Erythroblast (primary cell): ENCODE data around the gene ACOX2.

Source experiments
- DNase-seq, 2 experiments: peaks; one replicate each; lab custom pipeline; 2025; lab: John Stamatoyannopoulos, UW
- GATA1 ChIP-seq: IDR thresholded peaks from 2 replicates; pipeline ENCODE4 v1.6.1; 2011; ENCODE audit warnings: low read depth, mild to moderate bottlenecking, control low read depth, low read length, moderate library complexity
- POLR2A ChIP-seq: IDR thresholded peaks from 2 replicates; pipeline ENCODE4 v1.6.1; 2011; ENCODE audit warnings: mild to moderate bottlenecking, low read length

The ACOX2 gene

DNA sequence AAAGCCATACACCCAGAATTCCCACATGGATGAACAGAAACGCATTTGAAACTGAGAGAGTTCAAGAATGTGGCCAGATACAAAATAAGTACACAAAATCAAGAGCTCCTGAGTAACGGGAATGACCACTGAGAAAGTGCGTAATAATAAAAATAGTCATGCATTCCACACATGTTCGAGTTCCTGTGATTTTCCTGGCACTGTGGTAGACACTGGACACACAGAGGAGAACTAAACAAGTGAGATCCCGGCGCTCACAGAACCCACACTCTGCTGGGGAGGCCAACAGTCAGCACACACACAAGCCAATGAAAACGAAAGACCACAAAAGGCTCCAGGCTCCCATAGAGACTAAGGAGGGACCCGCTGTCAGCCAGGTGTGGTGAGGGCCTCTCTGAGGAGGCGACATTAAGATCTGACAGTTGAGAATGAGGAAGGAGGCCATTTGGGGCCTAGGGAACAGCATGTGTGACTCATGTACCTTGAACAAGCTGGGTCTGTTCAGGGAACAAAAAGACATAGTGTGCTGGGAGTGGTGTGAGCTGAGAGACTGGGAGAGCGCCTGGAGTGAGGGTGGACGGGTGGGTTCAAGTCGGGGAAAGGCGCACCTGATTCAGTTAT, 35.1 kb upstream of the ACOX2 start:
- no peak for DNase-seq
- TF ChIP-seq POLR2A, result no peak
- no peak for TF ChIP-seq GATA1

DNA sequence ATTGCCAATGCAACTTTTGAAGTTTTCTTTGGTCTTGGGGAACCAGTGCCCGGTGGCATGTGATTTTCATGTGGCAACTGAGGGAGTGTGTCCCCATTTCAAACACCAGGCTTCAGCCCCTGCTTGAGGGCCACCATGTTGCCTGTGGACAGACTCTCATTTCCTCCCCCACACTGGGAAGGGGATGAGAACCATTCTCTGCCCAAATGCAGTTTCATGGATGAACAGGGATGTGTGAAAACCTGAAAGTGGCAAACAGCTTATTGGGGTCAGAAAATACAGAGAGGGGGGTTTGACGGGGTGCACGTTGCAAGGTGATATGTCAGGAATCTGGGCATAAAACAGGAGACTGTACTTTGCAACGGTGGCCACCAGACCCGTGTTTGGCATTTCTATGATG, 33.9 kb upstream of the ACOX2 start:
- no peak for TF ChIP-seq GATA1
- TF ChIP-seq POLR2A, result no peak
- no peak for DNase-seq

DNA sequence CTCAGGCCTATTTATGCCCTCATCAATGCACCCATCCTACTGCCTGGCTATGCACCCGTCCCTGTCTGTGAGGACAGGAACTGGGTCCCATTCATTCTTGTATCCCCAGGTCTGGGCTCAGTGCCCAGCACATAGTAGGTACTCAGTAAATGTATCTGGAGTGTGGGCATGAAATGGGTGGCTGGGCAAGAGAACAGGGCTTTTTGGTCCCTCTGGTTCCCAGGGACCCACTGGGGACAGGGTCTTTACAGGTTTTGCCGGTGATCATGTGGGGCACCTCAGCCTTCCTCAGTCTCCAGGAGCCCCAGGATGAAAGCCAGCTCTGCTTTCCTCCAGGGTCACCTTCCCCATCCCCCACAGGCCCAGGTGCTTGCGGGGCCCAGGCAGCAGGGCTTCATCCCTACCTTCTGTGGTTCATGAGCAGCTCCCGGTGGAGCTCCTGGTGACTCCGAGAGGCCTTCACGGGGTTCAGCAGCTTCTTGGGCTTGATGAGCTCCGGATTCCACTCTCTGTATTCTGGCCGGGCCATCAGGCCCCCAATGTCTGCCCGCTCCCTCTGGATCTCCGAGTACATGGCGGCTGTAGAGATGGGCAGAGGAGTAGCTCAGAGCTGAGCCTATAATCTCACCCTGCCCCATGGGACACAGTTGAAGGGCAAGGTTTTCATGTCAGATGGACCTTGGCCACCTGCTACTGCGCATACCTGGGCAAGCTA, 32.5 kb upstream of the ACOX2 start:
- no peak for DNase-seq
- TF ChIP-seq GATA1 (no peak), POLR2A (no peak)

DNA sequence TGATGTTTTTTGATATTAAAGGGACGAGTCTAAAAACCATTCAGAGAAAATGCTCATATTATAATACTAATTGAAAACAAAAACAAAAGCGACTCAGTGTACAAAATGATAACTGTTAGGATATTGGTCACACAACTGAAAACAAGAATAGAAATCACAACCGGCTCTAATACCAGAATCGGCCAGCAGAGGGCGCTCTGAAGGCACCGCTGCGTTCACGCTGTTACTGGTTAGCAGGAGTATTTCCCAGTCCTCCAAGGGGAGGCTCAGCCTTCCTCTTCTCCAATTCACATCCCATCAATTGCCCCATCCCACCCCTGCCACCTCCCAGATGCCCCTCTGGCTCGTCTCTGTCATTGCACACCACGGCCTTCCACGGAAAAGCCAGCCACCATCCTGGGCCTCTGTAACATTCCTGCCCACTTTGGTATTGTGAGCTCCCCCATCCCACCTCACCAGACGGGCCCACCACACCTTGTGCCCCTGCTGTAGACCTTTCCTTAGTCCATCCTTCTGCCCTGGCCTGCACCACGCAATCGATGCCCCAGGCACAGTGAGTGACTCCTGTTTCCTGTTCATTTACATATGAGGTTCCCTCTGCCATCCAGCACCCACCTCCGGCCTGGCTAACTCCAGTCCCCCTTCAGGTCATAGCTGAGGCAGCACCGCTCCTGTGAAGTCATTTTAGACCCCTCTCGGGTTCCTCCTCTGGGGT, 31.7 kb upstream of the ACOX2 start:
- TF ChIP-seq POLR2A (no peak), GATA1 (no peak)
- peak; percentile 53 to 75 for DNase-seq

- TF ChIP-seq POLR2A (no peak), GATA1 (no peak)
- DNase-seq, result no peak
Observed at GRCh38 chr3:58567251-58567515, 30.2 kb upstream of the ACOX2 start.

DNA sequence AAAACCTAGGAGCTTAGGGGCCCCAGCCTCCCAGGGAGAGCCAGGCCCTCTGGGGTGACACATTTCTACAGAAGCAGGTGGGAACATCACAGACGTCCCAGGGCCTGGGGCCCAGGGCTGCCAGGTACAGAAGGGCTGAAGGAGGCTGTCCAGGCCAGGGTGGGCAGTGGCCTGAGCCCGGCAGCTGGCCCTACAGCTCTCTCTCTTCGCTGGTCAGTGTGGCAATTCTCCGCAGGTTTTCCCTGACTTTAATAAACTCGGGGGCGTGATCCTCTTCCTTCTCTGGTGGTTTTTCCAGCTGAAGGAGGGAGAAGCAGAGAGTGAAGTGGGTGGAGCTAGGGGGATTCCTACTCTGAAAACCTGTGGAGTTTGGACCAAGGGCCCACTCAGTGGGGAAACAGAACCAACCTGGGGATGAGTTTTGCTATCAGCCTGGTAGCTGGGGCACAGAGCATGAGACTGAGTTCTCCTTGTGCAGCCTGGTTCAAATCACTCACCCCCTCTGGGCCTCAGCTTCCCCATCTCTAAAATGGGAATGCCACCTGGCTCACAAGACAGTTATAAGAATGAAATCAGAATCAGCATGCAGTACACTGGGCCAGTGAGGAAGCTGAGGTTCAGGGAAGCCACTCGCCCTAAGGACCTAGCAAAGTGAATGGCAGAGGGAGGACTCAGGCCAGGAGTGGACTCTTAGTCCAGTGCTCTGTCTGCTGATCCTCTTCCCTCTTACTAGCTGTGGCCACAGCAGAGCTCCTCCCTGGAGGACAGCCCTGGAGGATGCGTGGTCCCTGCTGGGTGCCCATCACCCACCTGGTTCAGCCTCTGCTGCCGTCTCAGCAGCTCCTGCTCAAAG, 29.6 kb upstream of the ACOX2 start:
- TF ChIP-seq POLR2A (no peak), GATA1 (no peak)
- no peak for DNase-seq

- TF ChIP-seq GATA1 (no peak), POLR2A (no peak)
- DNase-seq, result no peak
Observed at GRCh38 chr3:58565621-58566397, 28.8 kb upstream of the ACOX2 start.

DNA sequence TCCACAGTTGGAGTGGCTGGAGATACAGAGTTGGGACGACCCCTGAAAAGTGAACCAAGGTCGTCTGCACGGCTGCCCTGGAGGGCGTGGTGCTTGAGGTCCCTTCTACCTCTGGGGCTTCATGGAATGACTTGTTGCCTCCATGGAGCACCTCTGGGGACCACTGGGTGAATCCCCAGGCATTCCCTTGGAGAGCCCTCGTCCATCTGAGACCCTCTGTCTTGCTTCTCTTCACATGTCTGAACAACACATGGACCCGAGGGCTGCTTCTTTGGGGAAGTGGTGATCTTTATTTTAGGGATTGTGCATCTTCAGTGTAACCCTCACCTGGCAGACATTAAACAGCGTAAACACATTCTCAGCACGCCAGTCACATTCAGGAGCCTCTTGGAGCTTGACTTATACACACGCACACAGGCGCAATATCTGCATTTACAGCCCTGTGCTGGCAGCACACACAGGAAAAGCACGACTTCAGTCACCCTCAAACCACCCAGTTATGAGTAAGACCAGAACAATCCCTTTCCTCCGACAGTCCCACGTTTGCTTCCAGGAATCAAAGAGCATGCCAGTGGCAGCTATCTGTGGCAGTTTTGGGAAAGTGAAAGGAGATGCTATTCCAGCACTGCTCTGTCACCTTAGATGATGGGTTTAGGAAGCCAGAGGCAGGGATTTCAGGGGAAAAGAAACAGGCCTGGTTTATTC, 27.6 kb upstream of the ACOX2 start:
- DNase-seq, result no peak
- TF ChIP-seq GATA1 (no peak), POLR2A (no peak)

DNA sequence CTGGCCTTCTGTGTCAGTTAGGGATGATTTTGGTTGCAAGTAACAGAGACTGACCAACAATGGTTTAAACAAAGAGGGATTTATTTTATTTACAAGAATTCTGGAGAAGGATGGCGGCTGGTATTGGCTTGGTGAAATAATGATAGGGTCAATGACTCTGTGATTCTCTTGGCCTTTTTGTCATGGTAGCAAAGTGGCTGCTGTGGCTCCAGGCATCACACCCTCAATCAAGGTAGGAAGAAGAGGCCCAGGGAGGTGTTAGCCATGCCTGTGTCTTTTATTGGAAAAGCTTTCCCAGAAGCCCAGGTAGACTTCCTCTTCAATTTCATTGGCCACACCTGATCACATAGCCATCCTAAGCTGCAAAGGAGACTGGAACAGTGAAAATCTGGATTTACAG, 27.1 kb upstream of the ACOX2 start:
- no peak for DNase-seq

GRCh38 chr3:58563386-58564035, 26.5 kb upstream of the ACOX2 start:
- no peak for TF ChIP-seq POLR2A
- no peak for TF ChIP-seq GATA1
- DNase-seq, result no peak

More for the DNA sequence above, 27.1 kb upstream of the ACOX2 start:
- TF ChIP-seq GATA1, result no peak
- TF ChIP-seq POLR2A, result no peak

GRCh38 chr3:58562498-58562897, 25.5 kb upstream of the ACOX2 start:
- no peak for DNase-seq
- TF ChIP-seq GATA1 (no peak), POLR2A (no peak)

DNA sequence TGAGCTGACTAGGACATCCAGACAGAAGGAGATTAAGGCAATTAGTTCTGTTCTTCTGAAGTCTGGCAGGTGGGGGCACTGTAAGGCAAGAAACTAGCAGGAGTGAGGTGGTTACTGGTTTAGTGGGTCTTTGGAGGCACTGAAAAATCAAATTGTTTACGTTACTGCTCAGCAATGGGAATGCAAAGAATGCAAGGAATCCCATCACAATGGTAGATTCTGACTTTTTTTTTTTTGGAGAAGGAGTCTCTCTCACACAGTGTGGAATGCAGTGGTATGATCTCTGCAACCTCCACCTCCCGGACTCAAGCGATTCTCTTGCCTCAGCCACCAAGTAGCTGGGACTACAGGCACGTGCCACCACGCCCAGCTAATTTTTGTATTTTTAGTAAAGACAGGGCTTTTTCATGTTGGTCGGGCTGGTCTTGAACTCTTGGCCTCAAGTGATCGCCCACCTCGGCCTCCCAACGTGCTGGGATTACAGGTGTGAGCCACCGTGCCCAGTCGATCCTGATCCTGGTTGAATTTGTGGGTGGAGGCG, 23.9 kb upstream of the ACOX2 start:
- no peak for DNase-seq

More for the DNA sequence above, 23.9 kb upstream of the ACOX2 start:
- TF ChIP-seq POLR2A (no peak), GATA1 (no peak)
